Measurements from ENCODE around the gene INCENP.

GRCh38 chr11:62081378-62082291 is 42.2 kb upstream of the INCENP start:
- TF ChIP-seq, protein P1, sequence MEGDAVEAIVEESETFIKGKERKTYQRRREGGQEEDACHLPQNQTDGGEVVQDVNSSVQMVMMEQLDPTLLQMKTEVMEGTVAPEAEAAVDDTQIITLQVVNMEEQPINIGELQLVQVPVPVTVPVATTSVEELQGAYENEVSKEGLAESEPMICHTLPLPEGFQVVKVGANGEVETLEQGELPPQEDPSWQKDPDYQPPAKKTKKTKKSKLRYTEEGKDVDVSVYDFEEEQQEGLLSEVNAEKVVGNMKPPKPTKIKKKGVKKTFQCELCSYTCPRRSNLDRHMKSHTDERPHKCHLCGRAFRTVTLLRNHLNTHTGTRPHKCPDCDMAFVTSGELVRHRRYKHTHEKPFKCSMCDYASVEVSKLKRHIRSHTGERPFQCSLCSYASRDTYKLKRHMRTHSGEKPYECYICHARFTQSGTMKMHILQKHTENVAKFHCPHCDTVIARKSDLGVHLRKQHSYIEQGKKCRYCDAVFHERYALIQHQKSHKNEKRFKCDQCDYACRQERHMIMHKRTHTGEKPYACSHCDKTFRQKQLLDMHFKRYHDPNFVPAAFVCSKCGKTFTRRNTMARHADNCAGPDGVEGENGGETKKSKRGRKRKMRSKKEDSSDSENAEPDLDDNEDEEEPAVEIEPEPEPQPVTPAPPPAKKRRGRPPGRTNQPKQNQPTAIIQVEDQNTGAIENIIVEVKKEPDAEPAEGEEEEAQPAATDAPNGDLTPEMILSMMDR (IDR thresholded peaks at IDR 0.05), result peak; percentile 87 to 96 (median 93)
- TF ChIP-seq POLR2A (IDR thresholded peaks at IDR 0.05), result no peak
- peak in 1 of 2 donors; percentile 62 for TF ChIP-seq EP300 (IDR thresholded peaks at IDR 0.05)
